WTC11 (cell line): ENCODE measurements around the gene ZNF764. TPM values are rescaled to one million over a fixed set of nuclear protein-coding genes. Genes with fewer than 3 reads are reported as not detected.

Experiments
- ARID4B ChIP-seq: sonication (generic); formaldehyde crosslinking; IDR thresholded peaks from 2 replicates; pipeline ENCODE4 v1.8.0; 2023; ENCODE audit warnings: missing genetic modification reagents, mild to moderate bottlenecking, borderline replicate concordance
- CREB1 ChIP-seq: sonication (generic); formaldehyde crosslinking; IDR thresholded peaks from 2 replicates; pipeline ENCODE4 v1.8.0; 2023; ENCODE audit warnings: mild to moderate bottlenecking, missing genetic modification reagents
- NFE2L1 ChIP-seq: sonication (generic); formaldehyde crosslinking; IDR thresholded peaks from 2 replicates; pipeline ENCODE4 v1.8.1; 2023; ENCODE audit warnings: missing genetic modification reagents
- RELA ChIP-seq: sonication (generic); formaldehyde crosslinking; IDR thresholded peaks from 2 replicates; pipeline ENCODE4 v1.8.1; 2022; ENCODE audit warnings: missing genetic modification reagents, mild to moderate bottlenecking, borderline replicate concordance
- TCF7 ChIP-seq: sonication (generic); formaldehyde crosslinking; IDR thresholded peaks from 2 replicates; pipeline ENCODE4 v1.8.0; 2022; ENCODE audit warnings: mild to moderate bottlenecking, low read depth, missing genetic modification reagents, moderate library complexity
- TEAD1 ChIP-seq: sonication (generic); formaldehyde crosslinking; IDR thresholded peaks from 2 replicates; pipeline ENCODE4 v1.8.0; 2022; ENCODE audit warnings: mild to moderate bottlenecking, missing genetic modification reagents
- TP53 ChIP-seq: sonication (generic); formaldehyde crosslinking; IDR thresholded peaks from 2 replicates; pipeline ENCODE4 v1.8.1; 2023; ENCODE audit warnings: mild to moderate bottlenecking, missing genetic modification reagents
- ZNF317 ChIP-seq: sonication (generic); formaldehyde crosslinking; IDR thresholded peaks from 2 replicates; pipeline ENCODE4 v1.8.1; 2023; ENCODE audit warnings: low read depth, mild to moderate bottlenecking, moderate library complexity, missing genetic modification reagents, borderline replicate concordance
- ZNF396 ChIP-seq: fragments of 250-450 bp; sonication (Bioruptor Pico); IDR thresholded peaks from 2 replicates; pipeline ENCODE4 v1.8.0; 2021; ENCODE audit warnings: mild to moderate bottlenecking, moderate library complexity, borderline replicate concordance
- ZNF425 ChIP-seq: fragments of 250-450 bp; sonication (Bioruptor Pico); conservative IDR thresholded peaks from 2 replicates; pipeline ENCODE4 v1.9.0; 2021; ENCODE audit warnings: mild to moderate bottlenecking
- total RNA-seq: library from RNA; stranded (reverse); gene quantifications from 3 replicates; pipeline ENCODE4 v1.2.3, GENCODE V29; 2021
- TF ChIP-seq, protein P1 (sequence below): fragments of 250-450 bp; sonication (Bioruptor Pico); IDR thresholded peaks from 2 replicates; pipeline ENCODE4 v2.1.2; 2022; ENCODE audit warnings: mild to moderate bottlenecking, moderate library complexity
- TF ChIP-seq, protein P2 (sequence below): fragments of 250-450 bp; sonication (Bioruptor Pico); IDR thresholded peaks from 2 replicates; pipeline ENCODE4 v1.9.0; 2021; ENCODE audit warnings: mild to moderate bottlenecking, borderline replicate concordance
- TF ChIP-seq, protein P3 (sequence below): fragments of 250-450 bp; sonication (Bioruptor Pico); IDR thresholded peaks from 2 replicates; pipeline ENCODE4 v1.8.0; 2021; ENCODE audit warnings: mild to moderate bottlenecking
- TF ChIP-seq, protein P4 (sequence below): sonication (generic); formaldehyde crosslinking; IDR thresholded peaks from 2 replicates; pipeline ENCODE4 v1.8.1; 2022; ENCODE audit warnings: mild to moderate bottlenecking, missing genetic modification reagents, moderate library complexity, borderline replicate concordance
- TF ChIP-seq, protein P5 (sequence below): sonication (generic); formaldehyde crosslinking; conservative IDR thresholded peaks from 2 replicates; pipeline ENCODE4 v1.8.1; 2023; ENCODE audit warnings: mild to moderate bottlenecking, low read depth, missing genetic modification reagents, moderate library complexity
- TF ChIP-seq, protein P6 (sequence below): sonication (generic); formaldehyde crosslinking; conservative IDR thresholded peaks from 2 replicates; pipeline ENCODE4 v1.8.1; 2022; ENCODE audit warnings: mild to moderate bottlenecking, missing genetic modification reagents
- TF ChIP-seq, protein P7 (sequence below): sonication (generic); formaldehyde crosslinking; IDR thresholded peaks from 2 replicates; pipeline ENCODE4 v1.8.1; 2022; ENCODE audit warnings: mild to moderate bottlenecking, moderate library complexity, missing genetic modification reagents

ZNF764 gene
- total RNA-seq, 1 experiment from 2014 or later = 10.4 TPM

DNA sequence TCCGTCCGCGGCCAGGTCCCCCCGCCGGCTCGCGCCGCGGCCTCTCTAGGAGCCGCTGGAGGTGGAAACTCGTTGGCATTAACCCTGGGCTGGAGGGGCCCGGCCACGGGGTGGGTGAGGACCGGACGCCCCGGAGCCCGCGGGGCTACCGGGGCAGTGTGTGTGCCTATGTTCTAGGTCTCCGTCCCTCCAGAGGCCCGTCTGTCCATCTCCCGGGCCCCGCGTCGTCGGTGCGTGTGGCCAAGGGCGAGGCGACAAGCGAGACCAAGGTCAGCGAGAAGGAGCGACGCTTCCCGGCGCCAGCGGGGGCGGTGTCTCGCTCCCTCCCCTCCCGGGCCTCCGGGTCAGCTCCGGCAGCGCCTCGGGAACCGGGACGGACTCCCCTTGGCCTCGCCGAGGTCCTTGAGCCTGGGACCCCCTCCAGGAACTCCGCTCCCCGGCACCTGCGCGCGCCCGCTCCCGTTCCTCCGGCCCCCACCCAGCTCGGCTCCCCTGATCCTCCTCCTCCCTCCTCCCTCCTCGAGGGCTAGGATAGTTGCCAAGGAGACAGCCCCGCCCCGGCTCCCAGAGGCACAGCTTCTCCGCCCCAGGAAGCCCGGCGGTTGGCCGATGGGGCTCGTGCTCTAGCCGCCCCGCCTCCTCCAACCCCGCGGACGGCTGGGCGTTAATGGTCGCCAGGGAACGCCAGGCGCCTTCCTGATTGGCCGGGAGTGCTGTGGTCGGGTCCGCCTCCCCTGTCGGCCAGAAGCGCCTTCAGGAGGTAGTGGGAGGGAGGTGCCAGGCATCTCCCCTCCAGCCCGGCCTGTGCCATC is 31.1 kb downstream of the ZNF764 start (continued):
- TF ChIP-seq, protein P1, sequence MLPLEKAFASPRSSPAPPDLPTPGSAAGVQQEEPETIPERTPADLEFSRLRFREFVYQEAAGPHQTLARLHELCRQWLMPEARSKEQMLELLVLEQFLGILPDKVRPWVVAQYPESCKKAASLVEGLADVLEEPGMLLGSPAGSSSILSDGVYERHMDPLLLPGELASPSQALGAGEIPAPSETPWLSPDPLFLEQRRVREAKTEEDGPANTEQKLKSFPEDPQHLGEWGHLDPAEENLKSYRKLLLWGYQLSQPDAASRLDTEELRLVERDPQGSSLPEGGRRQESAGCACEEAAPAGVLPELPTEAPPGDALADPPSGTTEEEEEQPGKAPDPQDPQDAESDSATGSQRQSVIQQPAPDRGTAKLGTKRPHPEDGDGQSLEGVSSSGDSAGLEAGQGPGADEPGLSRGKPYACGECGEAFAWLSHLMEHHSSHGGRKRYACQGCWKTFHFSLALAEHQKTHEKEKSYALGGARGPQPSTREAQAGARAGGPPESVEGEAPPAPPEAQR = no peak
- TF ChIP-seq TCF7 (CRISPR knock-in tag) = no peak
- TF ChIP-seq CREB1 (CRISPR knock-in tag) = no peak
- 0 out of 2 replicates have a peak, but pooled peaks have one; percentile 14 for TF ChIP-seq TEAD1 (CRISPR knock-in tag)
- TF ChIP-seq, protein P2, sequence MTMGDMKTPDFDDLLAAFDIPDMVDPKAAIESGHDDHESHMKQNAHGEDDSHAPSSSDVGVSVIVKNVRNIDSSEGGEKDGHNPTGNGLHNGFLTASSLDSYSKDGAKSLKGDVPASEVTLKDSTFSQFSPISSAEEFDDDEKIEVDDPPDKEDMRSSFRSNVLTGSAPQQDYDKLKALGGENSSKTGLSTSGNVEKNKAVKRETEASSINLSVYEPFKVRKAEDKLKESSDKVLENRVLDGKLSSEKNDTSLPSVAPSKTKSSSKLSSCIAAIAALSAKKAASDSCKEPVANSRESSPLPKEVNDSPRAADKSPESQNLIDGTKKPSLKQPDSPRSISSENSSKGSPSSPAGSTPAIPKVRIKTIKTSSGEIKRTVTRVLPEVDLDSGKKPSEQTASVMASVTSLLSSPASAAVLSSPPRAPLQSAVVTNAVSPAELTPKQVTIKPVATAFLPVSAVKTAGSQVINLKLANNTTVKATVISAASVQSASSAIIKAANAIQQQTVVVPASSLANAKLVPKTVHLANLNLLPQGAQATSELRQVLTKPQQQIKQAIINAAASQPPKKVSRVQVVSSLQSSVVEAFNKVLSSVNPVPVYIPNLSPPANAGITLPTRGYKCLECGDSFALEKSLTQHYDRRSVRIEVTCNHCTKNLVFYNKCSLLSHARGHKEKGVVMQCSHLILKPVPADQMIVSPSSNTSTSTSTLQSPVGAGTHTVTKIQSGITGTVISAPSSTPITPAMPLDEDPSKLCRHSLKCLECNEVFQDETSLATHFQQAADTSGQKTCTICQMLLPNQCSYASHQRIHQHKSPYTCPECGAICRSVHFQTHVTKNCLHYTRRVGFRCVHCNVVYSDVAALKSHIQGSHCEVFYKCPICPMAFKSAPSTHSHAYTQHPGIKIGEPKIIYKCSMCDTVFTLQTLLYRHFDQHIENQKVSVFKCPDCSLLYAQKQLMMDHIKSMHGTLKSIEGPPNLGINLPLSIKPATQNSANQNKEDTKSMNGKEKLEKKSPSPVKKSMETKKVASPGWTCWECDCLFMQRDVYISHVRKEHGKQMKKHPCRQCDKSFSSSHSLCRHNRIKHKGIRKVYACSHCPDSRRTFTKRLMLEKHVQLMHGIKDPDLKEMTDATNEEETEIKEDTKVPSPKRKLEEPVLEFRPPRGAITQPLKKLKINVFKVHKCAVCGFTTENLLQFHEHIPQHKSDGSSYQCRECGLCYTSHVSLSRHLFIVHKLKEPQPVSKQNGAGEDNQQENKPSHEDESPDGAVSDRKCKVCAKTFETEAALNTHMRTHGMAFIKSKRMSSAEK (CRISPR knock-in tag) = no peak
- TF ChIP-seq, protein P3, sequence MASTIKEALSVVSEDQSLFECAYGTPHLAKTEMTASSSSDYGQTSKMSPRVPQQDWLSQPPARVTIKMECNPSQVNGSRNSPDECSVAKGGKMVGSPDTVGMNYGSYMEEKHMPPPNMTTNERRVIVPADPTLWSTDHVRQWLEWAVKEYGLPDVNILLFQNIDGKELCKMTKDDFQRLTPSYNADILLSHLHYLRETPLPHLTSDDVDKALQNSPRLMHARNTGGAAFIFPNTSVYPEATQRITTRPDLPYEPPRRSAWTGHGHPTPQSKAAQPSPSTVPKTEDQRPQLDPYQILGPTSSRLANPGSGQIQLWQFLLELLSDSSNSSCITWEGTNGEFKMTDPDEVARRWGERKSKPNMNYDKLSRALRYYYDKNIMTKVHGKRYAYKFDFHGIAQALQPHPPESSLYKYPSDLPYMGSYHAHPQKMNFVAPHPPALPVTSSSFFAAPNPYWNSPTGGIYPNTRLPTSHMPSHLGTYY = no peak
- TF ChIP-seq, protein P4, sequence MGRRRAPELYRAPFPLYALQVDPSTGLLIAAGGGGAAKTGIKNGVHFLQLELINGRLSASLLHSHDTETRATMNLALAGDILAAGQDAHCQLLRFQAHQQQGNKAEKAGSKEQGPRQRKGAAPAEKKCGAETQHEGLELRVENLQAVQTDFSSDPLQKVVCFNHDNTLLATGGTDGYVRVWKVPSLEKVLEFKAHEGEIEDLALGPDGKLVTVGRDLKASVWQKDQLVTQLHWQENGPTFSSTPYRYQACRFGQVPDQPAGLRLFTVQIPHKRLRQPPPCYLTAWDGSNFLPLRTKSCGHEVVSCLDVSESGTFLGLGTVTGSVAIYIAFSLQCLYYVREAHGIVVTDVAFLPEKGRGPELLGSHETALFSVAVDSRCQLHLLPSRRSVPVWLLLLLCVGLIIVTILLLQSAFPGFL (CRISPR knock-in tag) = no peak
- TF ChIP-seq, protein P5, sequence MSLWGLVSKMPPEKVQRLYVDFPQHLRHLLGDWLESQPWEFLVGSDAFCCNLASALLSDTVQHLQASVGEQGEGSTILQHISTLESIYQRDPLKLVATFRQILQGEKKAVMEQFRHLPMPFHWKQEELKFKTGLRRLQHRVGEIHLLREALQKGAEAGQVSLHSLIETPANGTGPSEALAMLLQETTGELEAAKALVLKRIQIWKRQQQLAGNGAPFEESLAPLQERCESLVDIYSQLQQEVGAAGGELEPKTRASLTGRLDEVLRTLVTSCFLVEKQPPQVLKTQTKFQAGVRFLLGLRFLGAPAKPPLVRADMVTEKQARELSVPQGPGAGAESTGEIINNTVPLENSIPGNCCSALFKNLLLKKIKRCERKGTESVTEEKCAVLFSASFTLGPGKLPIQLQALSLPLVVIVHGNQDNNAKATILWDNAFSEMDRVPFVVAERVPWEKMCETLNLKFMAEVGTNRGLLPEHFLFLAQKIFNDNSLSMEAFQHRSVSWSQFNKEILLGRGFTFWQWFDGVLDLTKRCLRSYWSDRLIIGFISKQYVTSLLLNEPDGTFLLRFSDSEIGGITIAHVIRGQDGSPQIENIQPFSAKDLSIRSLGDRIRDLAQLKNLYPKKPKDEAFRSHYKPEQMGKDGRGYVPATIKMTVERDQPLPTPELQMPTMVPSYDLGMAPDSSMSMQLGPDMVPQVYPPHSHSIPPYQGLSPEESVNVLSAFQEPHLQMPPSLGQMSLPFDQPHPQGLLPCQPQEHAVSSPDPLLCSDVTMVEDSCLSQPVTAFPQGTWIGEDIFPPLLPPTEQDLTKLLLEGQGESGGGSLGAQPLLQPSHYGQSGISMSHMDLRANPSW (CRISPR knock-in tag) = no peak
- no peak for TF ChIP-seq ZNF425 (CRISPR knock-in tag)
- TF ChIP-seq ZNF317 (CRISPR knock-in tag) = no peak
- no peak for TF ChIP-seq ZNF396
- TF ChIP-seq TP53 (CRISPR knock-in tag) = no peak
- TF ChIP-seq NFE2L1 (CRISPR knock-in tag) = no peak
- TF ChIP-seq ARID4B (CRISPR knock-in tag) = peak; percentile 76; the same call in 1 of the 2 replicates
- TF ChIP-seq, protein P6, sequence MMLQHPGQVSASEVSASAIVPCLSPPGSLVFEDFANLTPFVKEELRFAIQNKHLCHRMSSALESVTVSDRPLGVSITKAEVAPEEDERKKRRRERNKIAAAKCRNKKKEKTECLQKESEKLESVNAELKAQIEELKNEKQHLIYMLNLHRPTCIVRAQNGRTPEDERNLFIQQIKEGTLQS (CRISPR knock-in tag) = no peak
- TF ChIP-seq, protein P7, sequence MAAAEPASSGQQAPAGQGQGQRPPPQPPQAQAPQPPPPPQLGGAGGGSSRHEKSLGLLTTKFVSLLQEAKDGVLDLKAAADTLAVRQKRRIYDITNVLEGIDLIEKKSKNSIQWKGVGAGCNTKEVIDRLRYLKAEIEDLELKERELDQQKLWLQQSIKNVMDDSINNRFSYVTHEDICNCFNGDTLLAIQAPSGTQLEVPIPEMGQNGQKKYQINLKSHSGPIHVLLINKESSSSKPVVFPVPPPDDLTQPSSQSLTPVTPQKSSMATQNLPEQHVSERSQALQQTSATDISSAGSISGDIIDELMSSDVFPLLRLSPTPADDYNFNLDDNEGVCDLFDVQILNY (CRISPR knock-in tag) = peak; percentile 51; the same call in 1 of the 2 replicates
- TF ChIP-seq RELA (CRISPR knock-in tag) = no peak
